A673 (cell line): ENCODE data around the gene NOX4.
"Not testable (repeated sequence)": the region's sequence is repeated elsewhere in the genome, so short reads cannot be mapped to it uniquely, and the experiment has no call there.

Experiments
- EZH2 ChIP-seq: fragments of 200-600 bp; sonication (generic); IDR thresholded peaks from 2 replicates; pipeline ENCODE4 v1.6.1; 2017; ENCODE audit warnings: borderline replicate concordance, low read depth, mild to moderate bottlenecking, mixed read lengths, antibody characterized with exemption, low read length; ENCODE audit not compliant: poor library complexity, severe bottlenecking
- TF ChIP-seq, protein P1 (sequence below): fragments of 300-800, 200-600 bp; sonication (generic); conservative IDR thresholded peaks from 2 replicates; pipeline ENCODE4 v1.5.1; 2017; ENCODE audit warnings: low read depth, mild to moderate bottlenecking, antibody characterized with exemption, low read length, moderate library complexity, mixed read lengths

GRCh38 chr11:89359208-89359607 lies 132.0 kb downstream of the NOX4 start:
- TF ChIP-seq, protein P1, sequence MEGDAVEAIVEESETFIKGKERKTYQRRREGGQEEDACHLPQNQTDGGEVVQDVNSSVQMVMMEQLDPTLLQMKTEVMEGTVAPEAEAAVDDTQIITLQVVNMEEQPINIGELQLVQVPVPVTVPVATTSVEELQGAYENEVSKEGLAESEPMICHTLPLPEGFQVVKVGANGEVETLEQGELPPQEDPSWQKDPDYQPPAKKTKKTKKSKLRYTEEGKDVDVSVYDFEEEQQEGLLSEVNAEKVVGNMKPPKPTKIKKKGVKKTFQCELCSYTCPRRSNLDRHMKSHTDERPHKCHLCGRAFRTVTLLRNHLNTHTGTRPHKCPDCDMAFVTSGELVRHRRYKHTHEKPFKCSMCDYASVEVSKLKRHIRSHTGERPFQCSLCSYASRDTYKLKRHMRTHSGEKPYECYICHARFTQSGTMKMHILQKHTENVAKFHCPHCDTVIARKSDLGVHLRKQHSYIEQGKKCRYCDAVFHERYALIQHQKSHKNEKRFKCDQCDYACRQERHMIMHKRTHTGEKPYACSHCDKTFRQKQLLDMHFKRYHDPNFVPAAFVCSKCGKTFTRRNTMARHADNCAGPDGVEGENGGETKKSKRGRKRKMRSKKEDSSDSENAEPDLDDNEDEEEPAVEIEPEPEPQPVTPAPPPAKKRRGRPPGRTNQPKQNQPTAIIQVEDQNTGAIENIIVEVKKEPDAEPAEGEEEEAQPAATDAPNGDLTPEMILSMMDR, result not testable (repeated sequence)
- TF ChIP-seq EZH2, result not testable (repeated sequence)
